ENCODE measurements around the gene THEMIS. TPM values are rescaled to one million over a fixed set of nuclear protein-coding genes. Genes with fewer than 3 reads are reported as not detected.

The THEMIS gene
- total RNA-seq, 1 donor from 2014 or later = 0.07 TPM

DNA sequence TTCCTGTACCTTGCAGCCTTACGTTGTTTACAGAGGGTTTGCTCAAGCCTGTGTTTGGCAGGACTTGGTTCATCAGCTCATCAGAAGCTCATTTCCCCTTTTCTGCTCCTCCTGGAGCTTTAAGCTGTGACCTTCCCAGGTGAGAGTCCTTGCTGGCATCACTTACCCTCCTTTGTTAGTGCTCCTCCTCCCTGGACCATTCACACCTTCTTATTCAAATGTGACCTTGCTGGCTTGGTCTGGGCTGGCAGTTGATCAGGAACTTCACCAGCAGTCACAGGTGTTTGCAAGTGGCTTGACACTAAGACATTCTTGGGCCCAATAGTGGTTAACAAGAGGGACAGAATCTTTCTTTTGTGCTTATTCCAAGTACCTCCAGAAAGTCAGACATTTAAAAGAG is 175.0 kb downstream of the THEMIS start:
- H3K4me2 ChIP-seq (ENCODE audit: low read length) = no peak overlapping the region
- Mint-ChIP-seq H3K27ac (ENCODE audit: unreplicated experiment) (no peak overlapping the region), H3K27me3 (ENCODE audit: low read depth, unreplicated experiment) (peaks cover 12% of the 10 kb centered on the region), H3K4me3 (ENCODE audit: unreplicated experiment) (no peak overlapping the region), H3K36me3 (ENCODE audit: low read depth, unreplicated experiment) (no peaks in the 10 kb centered on the region), H3K4me1 (ENCODE audit: low read depth, unreplicated experiment) (no peaks in the 10 kb centered on the region), H3K9me3 (ENCODE audit: unreplicated experiment) (no peaks in the 10 kb centered on the region)
- no peak overlapping the region for H3K27ac ChIP-seq (ENCODE audit: low read depth, low read length)
- no peaks in the 10 kb centered on the region for H4K20me1 ChIP-seq (ENCODE audit: insufficient read depth, low read length)
- DNase-seq (ENCODE audit: low read depth) = no peak
- H2AFZ ChIP-seq (ENCODE audit: low read depth, low read length) = no peak overlapping the region
- no peak for FAIRE-seq
- H3K9me3 ChIP-seq (ENCODE audit: insufficient read depth, low read depth, low read length) = no peaks in the 10 kb centered on the region
- H3K9ac ChIP-seq (ENCODE audit: low read length) = no peak overlapping the region
- no peaks in the 10 kb centered on the region for H3K79me2 ChIP-seq (ENCODE audit: insufficient read depth, low read length)
- no peak overlapping the region for H3K4me3 ChIP-seq (ENCODE audit: insufficient read depth, low read depth, low read length)
- peaks cover 3% of the 10 kb centered on the region for H3K27me3 ChIP-seq (ENCODE audit: insufficient read depth, low read length)
- no peaks in the 10 kb centered on the region for H3K36me3 ChIP-seq (ENCODE audit: insufficient read depth, low read length)
- TF ChIP-seq EZH2 (IDR thresholded peaks at IDR 0.05; ENCODE audit: insufficient read depth, low read length) = no peak
- TF ChIP-seq, protein P1, sequence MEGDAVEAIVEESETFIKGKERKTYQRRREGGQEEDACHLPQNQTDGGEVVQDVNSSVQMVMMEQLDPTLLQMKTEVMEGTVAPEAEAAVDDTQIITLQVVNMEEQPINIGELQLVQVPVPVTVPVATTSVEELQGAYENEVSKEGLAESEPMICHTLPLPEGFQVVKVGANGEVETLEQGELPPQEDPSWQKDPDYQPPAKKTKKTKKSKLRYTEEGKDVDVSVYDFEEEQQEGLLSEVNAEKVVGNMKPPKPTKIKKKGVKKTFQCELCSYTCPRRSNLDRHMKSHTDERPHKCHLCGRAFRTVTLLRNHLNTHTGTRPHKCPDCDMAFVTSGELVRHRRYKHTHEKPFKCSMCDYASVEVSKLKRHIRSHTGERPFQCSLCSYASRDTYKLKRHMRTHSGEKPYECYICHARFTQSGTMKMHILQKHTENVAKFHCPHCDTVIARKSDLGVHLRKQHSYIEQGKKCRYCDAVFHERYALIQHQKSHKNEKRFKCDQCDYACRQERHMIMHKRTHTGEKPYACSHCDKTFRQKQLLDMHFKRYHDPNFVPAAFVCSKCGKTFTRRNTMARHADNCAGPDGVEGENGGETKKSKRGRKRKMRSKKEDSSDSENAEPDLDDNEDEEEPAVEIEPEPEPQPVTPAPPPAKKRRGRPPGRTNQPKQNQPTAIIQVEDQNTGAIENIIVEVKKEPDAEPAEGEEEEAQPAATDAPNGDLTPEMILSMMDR (IDR thresholded peaks at IDR 0.05; ENCODE audit: insufficient read depth, low read depth, low read length) = no peak
- no peaks in the 10 kb centered on the region for H3K4me1 ChIP-seq (ENCODE audit: insufficient read depth, low read length)

DNA sequence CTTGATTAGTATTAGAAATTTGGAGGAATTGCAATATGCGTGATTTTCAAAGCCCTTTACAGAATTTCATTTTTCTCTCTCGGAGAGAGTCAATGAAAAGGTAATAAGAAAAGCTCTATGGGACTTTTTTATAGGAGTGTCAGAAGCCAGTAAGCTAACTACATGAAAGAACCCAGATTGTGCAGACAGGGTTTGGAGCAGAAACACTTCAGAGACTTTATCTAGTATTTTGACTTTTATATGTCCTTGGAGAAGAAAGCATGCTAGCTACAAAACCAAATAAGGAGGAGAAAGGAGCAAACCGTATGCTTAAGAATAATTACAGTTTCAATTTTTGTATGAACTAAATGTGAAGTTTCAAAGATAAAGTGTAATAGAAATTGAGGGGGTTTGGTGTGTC is 182.2 kb downstream of the THEMIS start:
- no peak overlapping the region for H3K4me3 Mint-ChIP-seq (ENCODE audit: unreplicated experiment)
- TF ChIP-seq, protein P1 (IDR thresholded peaks at IDR 0.05; ENCODE audit: insufficient read depth, low read depth, low read length) = no peak
- no peak for TF ChIP-seq EZH2 (IDR thresholded peaks at IDR 0.05; ENCODE audit: insufficient read depth, low read length)
- FAIRE-seq (no peak), DNase-seq (ENCODE audit: low read depth) (no peak)
- no peaks in the 10 kb centered on the region for H3K36me3 Mint-ChIP-seq (ENCODE audit: low read depth, unreplicated experiment)
- Histone ChIP-seq H3K4me1 (ENCODE audit: insufficient read depth, low read length) (no peaks in the 10 kb centered on the region), H3K4me3 (ENCODE audit: insufficient read depth, low read depth, low read length) (no peak overlapping the region), H2AFZ (ENCODE audit: low read depth, low read length) (no peak overlapping the region), H3K9me3 (ENCODE audit: insufficient read depth, low read depth, low read length) (no peaks in the 10 kb centered on the region), H3K27me3 (ENCODE audit: insufficient read depth, low read length) (no peaks in the 10 kb centered on the region), H3K27ac (ENCODE audit: low read depth, low read length) (no peak overlapping the region), H3K36me3 (ENCODE audit: insufficient read depth, low read length) (no peaks in the 10 kb centered on the region), H3K79me2 (ENCODE audit: insufficient read depth, low read length) (no peaks in the 10 kb centered on the region), H3K9ac (ENCODE audit: low read length) (no peak overlapping the region), H4K20me1 (ENCODE audit: insufficient read depth, low read length) (no peaks in the 10 kb centered on the region), H3K4me2 (ENCODE audit: low read length) (no peak overlapping the region)
- H3K27ac Mint-ChIP-seq (ENCODE audit: unreplicated experiment) = no peak overlapping the region
- H3K4me1 Mint-ChIP-seq (ENCODE audit: low read depth, unreplicated experiment) = no peaks in the 10 kb centered on the region
- H3K9me3 Mint-ChIP-seq (ENCODE audit: unreplicated experiment) = no peaks in the 10 kb centered on the region
- peaks cover 12% of the 10 kb centered on the region for H3K27me3 Mint-ChIP-seq (ENCODE audit: low read depth, unreplicated experiment)

DNA sequence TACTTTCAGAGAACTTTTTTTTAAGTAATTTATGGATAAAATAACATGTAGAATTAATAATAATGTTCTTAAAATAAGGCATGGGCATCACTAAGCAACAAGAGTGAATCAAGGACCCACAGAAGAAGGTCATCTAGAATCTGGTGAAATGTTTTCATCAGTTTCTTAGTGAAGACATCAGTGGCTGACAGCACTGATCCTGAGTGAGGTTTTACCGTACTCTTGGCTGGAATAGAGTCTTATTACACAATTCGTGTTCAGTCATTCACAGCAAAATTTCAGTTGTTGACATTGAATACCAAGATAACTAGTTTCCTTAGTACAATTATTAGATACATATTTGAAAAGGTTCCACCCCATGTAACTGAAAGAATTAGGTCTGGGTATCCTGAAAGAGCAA is 183.5 kb downstream of the THEMIS start:
- Histone ChIP-seq H3K27me3 (ENCODE audit: insufficient read depth, low read length) (no peaks in the 10 kb centered on the region), H3K9ac (ENCODE audit: low read length) (no peak overlapping the region), H3K27ac (ENCODE audit: low read depth, low read length) (no peak overlapping the region), H3K4me1 (ENCODE audit: insufficient read depth, low read length) (no peaks in the 10 kb centered on the region), H2AFZ (ENCODE audit: low read depth, low read length) (no peak overlapping the region), H3K4me2 (ENCODE audit: low read length) (no peak overlapping the region), H3K79me2 (ENCODE audit: insufficient read depth, low read length) (no peaks in the 10 kb centered on the region), H3K9me3 (ENCODE audit: insufficient read depth, low read depth, low read length) (no peaks in the 10 kb centered on the region), H4K20me1 (ENCODE audit: insufficient read depth, low read length) (no peaks in the 10 kb centered on the region), H3K36me3 (ENCODE audit: insufficient read depth, low read length) (no peaks in the 10 kb centered on the region), H3K4me3 (ENCODE audit: insufficient read depth, low read depth, low read length) (no peak overlapping the region)
- no peak overlapping the region for H3K27ac Mint-ChIP-seq (ENCODE audit: unreplicated experiment)
- TF ChIP-seq, protein P1 (IDR thresholded peaks at IDR 0.05; ENCODE audit: insufficient read depth, low read depth, low read length) = no peak
- TF ChIP-seq EZH2 (IDR thresholded peaks at IDR 0.05; ENCODE audit: insufficient read depth, low read length) = no peak
- no peaks in the 10 kb centered on the region for H3K9me3 Mint-ChIP-seq (ENCODE audit: unreplicated experiment)
- DNase-seq (ENCODE audit: low read depth) (no peak), FAIRE-seq (no peak)
- no peak overlapping the region for H3K4me3 Mint-ChIP-seq (ENCODE audit: unreplicated experiment)
- no peaks in the 10 kb centered on the region for H3K36me3 Mint-ChIP-seq (ENCODE audit: low read depth, unreplicated experiment)
- peaks cover 6% of the 10 kb centered on the region for H3K27me3 Mint-ChIP-seq (ENCODE audit: low read depth, unreplicated experiment)
- H3K4me1 Mint-ChIP-seq (ENCODE audit: low read depth, unreplicated experiment) = no peaks in the 10 kb centered on the region

Data from astrocyte (in vitro differentiated cells and primary cell).